Measurements from ENCODE around the gene HSD11B1.

DNA sequence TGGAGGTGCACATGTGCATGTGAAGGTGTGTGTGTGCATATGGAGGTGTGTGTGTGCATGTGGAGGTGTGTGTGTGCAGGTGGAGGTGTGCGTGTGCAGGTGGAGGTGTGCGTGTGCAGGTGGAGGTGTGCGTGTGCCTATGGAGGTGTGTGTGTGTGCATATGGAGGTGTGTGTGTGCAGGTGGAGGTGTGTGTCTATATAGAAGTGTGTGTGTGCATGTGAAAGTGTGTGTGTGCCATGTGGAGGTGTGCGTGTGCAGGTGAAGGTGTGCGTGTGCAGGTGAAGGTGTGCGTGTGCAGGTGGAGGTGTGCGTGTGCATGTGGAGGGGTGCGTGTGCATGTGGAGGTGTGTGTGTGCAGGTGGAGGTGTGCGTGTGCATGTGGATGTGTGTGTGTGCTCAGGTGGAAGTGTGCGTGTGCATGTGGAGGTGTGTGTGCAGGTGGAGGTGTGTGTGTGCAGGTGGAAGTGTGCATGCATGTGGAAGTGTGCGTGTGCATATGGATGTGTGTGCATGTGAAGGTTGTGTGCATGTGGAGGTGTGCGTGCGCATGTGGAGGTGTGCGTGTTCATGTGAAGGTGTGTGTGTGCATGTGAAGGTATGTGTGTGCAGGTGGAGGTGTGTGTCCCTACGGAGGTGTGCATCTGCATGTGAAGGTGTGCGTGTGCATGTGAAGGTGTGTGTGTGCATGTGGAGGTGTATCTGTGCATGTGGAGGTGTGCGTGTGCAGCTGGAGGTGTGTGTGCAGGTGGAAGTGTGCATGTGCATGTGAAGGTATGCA lies 66.2 kb downstream of the HSD11B1 start:
- TF ChIP-seq CTCF (conservative IDR thresholded peaks at IDR 0.05 in 1 of 2, IDR thresholded peaks at IDR 0.05 in 1 of 2; ENCODE audit: low read depth in 1 of 2, low read length in 2 of 2), result no peak
- no peak for TF ChIP-seq EZH2 (IDR thresholded peaks at IDR 0.05; ENCODE audit: low read length, missing control alignments)
